Kidney tubule cell (primary cell): ENCODE measurements around the gene ALDH9A1.
A peak's percentile ranks its signal among the peaks of the same experiment; 100 is the strongest.
"Not testable (repeated sequence)": the region's sequence is repeated elsewhere in the genome, so short reads cannot be mapped to it uniquely, and the experiment has no call there.

Source experiments
- DNase-seq: peaks from one replicate; pipeline ENCODE4 v3.0.0-alpha.2; 2018; ENCODE audit warnings: low spot score

ALDH9A1 gene

GRCh38 chr1:165645654-165646366 lies 52.6 kb downstream of the ALDH9A1 start:
- DNase-seq, result peak; percentile 95

GRCh38 chr1:165644064-165644735 lies 54.2 kb downstream of the ALDH9A1 start:
- DNase-seq, result peak; percentile 52

GRCh38 chr1:165641231-165641987 lies 57.0 kb downstream of the ALDH9A1 start:
- DNase-seq, result no peak

GRCh38 chr1:165639821-165640623 lies 58.3 kb downstream of the ALDH9A1 start:
- no peak for DNase-seq

- DNase-seq, result not testable (repeated sequence)
These were observed 60.2 kb downstream of the ALDH9A1 start for GRCh38 chr1:165638211-165638610.

- peak; percentile 12 for DNase-seq
These were observed 60.9 kb downstream of the ALDH9A1 start for GRCh38 chr1:165637427-165637826.

GRCh38 chr1:165635823-165636222 lies 62.5 kb downstream of the ALDH9A1 start:
- no peak for DNase-seq

GRCh38 chr1:165635329-165635728 lies 63.0 kb downstream of the ALDH9A1 start:
- DNase-seq, result no peak

- no peak for DNase-seq
These were observed 64.0 kb downstream of the ALDH9A1 start for GRCh38 chr1:165634154-165634921.

- DNase-seq, result peak; percentile 55
These were observed 64.7 kb downstream of the ALDH9A1 start for GRCh38 chr1:165633614-165634013.

GRCh38 chr1:165632491-165632890 lies 65.9 kb downstream of the ALDH9A1 start:
- DNase-seq, result no peak

GRCh38 chr1:165632152-165632469 lies 66.3 kb downstream of the ALDH9A1 start:
- DNase-seq, result no peak

GRCh38 chr1:165631342-165632151 lies 66.8 kb downstream of the ALDH9A1 start:
- DNase-seq, result peak; percentile 89

GRCh38 chr1:165630629-165631341 lies 67.6 kb downstream of the ALDH9A1 start, which contains the start of gene MGST3:
TSS of gene MGST3 (plus strand) at chr1:165631234. CDS start at chr1:165649848, 18,614 bp downstream.
- DNase-seq, result peak; percentile 98

GRCh38 chr1:165629848-165630628 lies 68.3 kb downstream of the ALDH9A1 start:
- DNase-seq, result no peak

GRCh38 chr1:165629151-165629550 lies 69.2 kb downstream of the ALDH9A1 start:
- no peak for DNase-seq

- DNase-seq, result no peak
These were observed 70.1 kb downstream of the ALDH9A1 start for GRCh38 chr1:165628147-165628822.

- no peak for DNase-seq
These were observed 73.9 kb downstream of the ALDH9A1 start for GRCh38 chr1:165624441-165624840.
